Stimulated activated CD4-positive, alpha-beta T cell treated with anti-CD3 and anti-CD28 coated beads, Interleukin-2, amount 100 ng/mL, for 24 hours (primary cell): ENCODE results near the gene HOXC6.

Experiments
- DNase-seq, 2 donors: peaks; one replicate each; pipeline ENCODE4 v3.0.0-alpha.2; 2020

Gene HOXC6

DNA sequence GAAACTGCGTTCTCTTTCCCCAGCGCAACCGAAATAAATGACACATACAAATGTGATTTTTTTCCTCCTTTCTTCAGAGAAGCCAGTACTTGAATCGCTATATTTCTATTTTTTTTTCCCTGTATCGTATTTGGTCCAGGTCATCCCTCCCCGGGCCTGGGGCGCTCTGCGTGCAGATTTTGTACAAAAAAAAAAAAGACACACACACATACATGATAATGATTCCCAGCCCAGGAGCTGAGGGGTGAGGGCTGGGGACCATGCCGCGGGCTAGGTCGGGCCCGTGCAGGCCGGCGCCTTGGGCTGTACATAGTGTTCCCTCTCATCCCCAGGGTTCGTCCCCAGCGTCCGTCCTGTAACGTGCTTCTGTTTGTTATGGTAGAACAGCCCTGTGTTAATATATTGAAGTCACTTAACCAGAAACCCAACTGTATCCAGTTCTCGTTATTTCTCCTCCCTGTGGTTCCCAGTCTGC, 25.3 kb upstream of the HOXC6 start:
- DNase-seq: no peak

DNA sequence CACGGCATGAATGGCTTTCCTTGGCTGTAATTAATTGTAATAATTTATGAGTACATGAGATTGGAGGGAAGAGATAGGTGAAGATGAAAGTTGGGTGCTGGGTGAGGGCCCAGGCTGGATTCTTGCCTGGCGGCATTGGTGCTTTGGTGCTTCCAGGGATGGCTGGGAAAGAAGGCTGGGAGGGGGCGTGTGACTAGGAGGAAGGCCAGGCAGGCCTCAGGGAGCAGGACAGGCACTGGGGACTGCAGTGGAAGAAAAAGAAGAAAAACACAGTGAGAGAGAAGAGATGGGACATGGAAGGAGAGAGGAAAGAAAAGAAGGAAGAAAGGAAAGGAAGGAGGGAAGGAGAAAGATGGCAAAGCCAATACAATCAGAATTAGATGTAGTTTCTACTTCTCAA, 24.6 kb upstream of the HOXC6 start:
- no peak for DNase-seq

GRCh38 chr12:54004063-54004840, 24.0 kb upstream of the HOXC6 start:
- no peak for DNase-seq

DNA sequence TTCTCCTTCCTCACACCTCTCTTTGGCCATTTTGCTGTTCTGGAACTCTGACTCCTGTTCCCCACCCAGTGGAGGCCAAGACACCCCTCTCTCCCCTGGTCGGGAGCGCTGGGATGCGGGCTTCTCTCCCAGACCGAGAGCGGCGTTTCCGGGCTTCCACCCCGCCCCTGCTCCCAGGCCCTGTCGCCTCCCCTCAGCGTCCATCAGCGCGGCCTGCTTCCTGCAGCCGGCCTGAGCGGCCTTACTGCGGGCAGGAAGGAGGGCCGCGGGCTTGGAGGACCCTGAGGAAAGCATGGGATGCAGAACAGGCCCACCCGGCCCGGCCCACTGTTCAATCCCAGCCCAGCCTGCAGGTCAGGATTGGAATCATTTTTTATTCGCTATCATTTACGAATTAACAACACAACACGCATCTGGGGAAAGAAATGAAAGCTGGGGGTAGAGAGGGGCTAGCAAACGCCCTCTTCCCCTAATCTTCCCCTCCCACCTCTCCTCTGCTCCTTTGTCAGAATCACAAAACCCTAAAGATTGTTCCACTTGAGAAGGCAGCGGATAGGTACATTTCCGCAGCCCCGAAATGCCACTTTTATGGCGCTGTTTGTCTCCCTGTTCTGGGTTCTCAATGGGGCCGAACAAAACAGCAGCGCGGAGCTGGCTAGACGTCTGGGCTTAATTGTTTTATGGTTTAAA, 23.3 kb upstream of the HOXC6 start:
- no peak for DNase-seq

GRCh38 chr12:54005531-54005852, 22.7 kb upstream of the HOXC6 start:
- DNase-seq: no peak

- peak; percentile 90 for DNase-seq
Measured at GRCh38 chr12:54005853-54006558, 22.2 kb upstream of the HOXC6 start.

DNA sequence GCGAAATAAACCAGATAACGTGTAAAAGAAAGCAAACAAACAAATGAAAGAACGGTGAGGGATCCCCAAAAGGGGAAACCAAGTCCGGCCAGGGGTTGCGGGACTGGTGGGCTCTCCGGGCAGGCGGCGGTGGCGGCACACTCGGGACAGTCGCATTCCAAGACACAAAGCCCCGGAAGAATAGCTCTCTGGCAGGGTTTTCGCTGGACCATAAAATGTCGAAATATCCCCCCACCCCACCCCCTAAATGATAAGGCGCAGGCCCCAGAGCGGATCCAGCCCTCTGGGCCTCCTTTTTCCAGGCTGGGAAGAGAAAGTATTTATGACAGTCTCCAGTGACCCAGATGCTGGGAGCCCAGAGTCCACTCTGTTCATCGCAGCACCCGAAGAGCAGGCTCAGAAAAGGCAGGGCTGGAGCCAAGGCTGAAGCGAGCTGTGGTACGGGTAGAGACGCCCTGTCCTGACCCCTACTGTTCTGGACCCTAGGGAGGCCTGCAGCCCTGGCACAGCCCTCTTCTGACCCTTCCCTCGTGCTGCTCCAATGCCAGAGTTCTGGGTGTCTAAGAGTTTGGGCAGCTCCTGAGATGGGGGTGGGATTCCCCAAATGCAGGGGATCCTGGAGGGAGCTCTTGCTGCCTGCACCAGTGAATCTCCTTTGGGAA, 21.6 kb upstream of the HOXC6 start:
- no peak for DNase-seq

DNA sequence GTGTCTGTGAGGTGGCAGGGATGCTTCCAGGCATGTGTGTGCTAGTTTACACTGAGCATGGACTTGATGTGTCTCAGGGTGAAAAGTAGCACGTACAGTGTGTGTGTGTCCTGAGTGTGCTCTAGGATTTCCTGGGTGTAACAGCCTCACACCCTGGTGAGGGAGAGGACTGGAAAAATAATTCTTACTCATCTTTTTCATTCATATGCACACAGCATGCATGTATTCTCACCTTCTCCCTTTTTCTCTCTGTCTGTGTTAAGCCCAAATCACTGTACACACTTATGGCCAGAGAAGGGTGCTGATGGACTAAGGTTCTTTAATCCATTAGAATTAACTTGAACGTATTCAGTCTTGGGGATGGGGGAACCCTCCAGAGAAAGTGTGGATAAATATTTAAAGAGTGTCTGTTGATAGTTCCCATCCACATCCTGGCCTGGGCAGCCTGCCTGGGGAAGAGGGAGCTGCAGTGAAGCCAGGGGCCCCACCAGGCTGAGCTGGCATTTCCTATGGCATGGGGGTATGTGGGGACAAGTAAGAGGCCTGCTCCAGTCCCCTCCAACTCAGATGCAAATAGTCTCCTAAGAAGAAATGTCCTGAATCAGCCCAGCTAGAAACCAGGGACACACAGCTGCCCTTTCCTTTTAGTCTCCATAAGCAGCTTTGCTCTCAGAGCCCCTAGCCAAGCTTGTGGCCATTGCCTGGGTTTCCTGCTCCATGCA, 20.5 kb upstream of the HOXC6 start:
- DNase-seq: no peak

GRCh38 chr12:54008260-54008552, 20.0 kb upstream of the HOXC6 start:
- no peak for DNase-seq

- peak; percentile 40 to 51 for DNase-seq
Measured at GRCh38 chr12:54009171-54010052, 18.8 kb upstream of the HOXC6 start.

- no peak for DNase-seq
Measured at GRCh38 chr12:54010053-54010971, 17.9 kb upstream of the HOXC6 start.

DNA sequence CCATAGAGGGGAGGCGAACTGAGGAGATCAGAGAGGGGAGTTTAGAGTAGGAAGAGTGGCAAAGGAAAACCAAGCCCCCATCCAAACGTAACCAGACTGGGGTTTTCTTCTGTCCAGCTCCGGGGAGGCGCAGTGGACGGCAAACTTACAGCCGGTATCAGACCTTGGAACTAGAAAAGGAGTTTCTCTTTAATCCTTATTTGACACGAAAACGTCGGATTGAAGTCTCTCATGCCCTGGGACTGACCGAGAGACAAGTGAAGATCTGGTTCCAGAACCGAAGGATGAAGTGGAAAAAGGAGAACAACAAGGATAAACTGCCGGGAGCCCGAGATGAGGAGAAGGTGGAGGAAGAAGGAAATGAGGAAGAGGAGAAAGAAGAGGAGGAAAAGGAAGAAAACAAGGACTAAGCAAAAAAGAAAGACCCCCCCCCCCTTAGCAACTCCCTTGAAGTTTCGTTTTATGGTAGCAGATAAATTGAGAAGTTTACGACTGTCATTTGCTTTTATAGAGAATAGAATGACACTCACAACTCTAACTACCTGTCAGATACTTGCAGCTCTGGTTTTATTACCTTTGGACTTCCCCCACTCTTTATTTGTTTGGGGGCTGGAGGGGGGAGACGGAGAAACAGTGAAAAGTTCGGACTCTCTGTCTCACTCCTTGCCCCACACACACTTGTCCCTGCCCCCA, 17.1 kb upstream of the HOXC6 start:
- DNase-seq: no peak

- DNase-seq: no peak
Measured at GRCh38 chr12:54011665-54012532, 16.3 kb upstream of the HOXC6 start.

DNA sequence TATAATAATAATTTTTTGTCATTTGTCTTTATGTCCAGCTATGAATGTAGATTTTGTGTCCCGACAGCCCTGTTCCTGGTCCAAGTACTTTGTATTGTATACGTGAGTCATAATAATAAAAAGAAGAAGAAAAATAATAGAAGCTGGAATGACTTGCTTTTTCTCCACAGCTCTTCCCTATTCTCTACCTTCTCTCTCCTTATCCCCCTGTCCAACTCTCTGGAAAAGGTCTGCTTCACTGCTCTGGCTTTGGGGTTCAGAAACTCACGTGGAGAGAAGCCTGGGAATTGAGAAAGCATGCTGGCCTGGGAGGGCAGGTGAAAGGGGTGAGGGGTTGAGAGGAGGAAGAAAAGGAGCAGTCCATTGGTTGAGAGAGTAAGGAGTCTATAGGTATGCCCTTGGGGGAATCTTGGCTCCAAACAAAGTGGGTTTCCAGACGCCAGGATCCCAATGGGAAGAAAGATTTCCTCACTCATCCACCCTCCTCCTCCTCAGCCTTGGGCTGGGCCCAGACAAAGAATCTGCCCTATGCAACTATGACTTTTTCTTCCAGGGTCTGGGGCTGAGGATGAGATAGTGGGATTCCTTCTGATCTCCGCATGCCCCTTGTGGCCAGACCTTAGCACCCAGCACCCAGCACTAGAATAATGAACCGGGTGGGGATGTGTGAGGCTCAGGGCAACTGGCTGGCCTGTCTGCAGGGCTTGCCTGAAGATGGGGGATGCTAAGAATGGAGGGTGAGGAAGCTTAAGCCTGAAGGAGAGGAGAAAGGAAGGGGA, 15.4 kb upstream of the HOXC6 start:
- no peak for DNase-seq

- DNase-seq: no peak
Measured at GRCh38 chr12:54014377-54015017, 13.7 kb upstream of the HOXC6 start.

DNA sequence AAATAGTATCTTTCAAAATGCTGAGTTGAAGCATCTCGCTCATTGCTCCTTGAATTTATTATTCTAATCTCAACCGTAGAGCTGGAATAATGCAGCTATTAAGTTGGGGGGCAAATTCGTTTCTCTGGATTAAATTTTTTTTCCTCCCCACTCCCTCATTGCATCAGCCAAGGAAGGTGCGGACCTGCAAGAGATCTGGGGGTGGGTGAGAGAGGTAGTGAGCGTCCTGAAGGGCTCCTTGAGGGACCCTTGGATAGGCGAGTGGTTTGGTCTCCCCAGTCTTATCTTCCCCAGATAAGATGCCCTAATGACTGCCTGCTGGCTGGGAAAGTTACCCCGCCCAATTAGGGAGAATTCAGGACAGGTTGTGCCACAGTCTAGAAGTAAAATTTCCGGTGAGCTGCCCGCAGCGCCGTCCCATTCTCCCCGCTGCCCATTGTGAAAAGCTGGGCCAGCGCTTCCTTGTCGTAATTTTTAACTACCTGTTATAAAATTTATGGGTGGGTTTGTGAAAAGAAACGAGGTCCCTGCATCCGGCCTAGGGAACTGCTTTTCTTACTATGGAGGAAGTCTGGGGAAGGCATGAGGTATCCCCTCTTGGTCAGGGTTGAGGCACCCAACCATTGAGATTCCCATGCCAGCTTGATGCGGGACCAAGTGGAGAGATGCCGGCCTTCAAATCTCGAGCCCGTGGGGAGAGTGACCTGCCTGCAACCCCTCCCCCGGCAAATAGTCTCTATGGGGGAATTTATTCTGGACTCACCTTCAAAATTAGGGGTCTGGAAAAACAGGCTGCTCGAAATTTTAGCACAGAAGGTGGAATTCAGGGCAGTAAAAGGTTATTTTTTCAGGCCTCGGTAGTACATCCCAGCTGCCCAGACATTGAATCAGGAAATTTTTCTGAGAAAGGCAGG, 13.0 kb upstream of the HOXC6 start:
- no peak for DNase-seq

DNA sequence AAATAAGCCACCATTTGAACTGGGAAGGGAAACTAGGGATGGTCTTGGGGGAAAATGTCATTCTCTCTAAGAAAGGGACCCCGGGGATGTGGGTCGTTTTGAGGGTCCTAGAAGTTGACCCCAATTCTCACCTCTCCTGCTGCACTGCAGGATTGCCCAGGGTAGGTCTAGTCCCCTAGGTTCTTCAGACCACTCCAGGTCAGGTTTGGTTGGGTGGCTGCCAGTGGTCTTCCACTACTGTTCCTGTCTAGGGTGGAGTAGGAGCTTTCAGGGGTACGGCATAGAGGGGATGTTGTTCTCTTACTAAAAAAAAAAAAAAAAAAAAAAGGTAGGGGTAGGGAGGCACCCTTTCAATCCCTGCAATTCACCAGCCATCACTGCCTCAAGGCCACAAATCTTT, 12.2 kb upstream of the HOXC6 start:
- no peak for DNase-seq
